ENCODE data around the gene FANCC. TPM values are rescaled to one million over a fixed set of nuclear protein-coding genes. Genes with fewer than 3 reads are reported as not detected.

Gene FANCC
- total and polyA plus RNA-seq, 2 experiments from 2014 or later: 11.9 to 14.0 TPM

GRCh38 chr9:95190413-95190812, 127.1 kb downstream of the FANCC start:
- H3K4me3 ChIP-seq: no peak overlapping the region
- H3K36me3 ChIP-seq: no peaks in the 10 kb centered on the region
- no peak for TF ChIP-seq CTCF (IDR thresholded peaks at IDR 0.05; ENCODE audit: low read depth, low read length)

DNA sequence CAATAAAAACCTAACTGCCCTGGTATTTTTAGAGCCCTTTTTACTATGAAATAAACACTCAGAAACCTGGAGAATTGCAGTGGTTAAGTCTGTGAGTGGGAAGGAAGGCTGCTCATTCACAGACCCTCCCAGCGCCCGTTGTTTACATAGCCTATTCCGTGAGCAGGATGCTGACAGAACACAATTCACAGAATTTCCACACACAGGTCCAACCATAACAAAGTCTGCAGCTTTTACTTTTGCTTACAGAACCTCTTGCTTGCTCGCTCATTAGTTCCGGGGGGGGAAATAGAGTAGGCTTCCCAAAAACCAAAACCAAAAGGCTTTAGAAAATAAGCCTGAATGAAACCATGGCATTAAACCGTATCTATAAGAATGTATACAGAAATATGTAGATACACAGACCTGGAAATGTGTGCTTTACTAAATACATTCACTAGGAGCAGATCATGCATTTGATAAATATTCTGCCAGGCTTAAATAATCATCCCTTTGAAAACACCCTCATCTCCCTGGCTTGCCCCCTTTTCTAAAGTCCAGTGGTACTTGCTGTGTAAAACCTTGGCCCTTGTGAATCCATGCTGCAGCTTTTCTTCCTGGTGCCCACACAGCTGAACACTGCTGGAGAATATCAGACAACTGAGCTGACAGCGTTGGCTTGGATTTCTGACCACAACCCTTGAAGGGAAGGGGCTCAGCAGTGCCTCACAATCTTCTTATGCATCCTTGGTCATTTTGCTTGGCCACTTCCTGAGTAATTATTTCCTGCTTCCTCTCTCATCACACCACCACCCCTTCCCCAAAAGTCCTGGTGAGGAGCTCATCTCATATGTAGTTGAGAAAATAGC, 128.0 kb downstream of the FANCC start:
- no peak for TF ChIP-seq CTCF (IDR thresholded peaks at IDR 0.05; ENCODE audit: low read depth, low read length)
- Histone ChIP-seq H3K27me3 (no peaks in the 10 kb centered on the region), H3K27ac (no peak overlapping the region), H3K9me3 (ENCODE audit: low read depth) (no peaks in the 10 kb centered on the region), H3K4me3 (no peak overlapping the region), H3K4me1 (ENCODE audit: low read depth) (peaks cover 6% of the 10 kb centered on the region), H3K36me3 (no peaks in the 10 kb centered on the region)
- DNase-seq (ENCODE audit: low read depth in 1 of 2, low spot score in 1 of 2): peak in 1 of 2 donors; percentile 86

More at GRCh38 chr9:95190413-95190812, 127.1 kb downstream of the FANCC start:
- DNase-seq (ENCODE audit: low read depth in 1 of 2, low spot score in 1 of 2): no peak
- Histone ChIP-seq H3K9me3 (ENCODE audit: low read depth) (no peaks in the 10 kb centered on the region), H3K4me1 (ENCODE audit: low read depth) (peaks cover 6% of the 10 kb centered on the region), H3K27ac (no peak overlapping the region), H3K27me3 (no peaks in the 10 kb centered on the region)

DNA sequence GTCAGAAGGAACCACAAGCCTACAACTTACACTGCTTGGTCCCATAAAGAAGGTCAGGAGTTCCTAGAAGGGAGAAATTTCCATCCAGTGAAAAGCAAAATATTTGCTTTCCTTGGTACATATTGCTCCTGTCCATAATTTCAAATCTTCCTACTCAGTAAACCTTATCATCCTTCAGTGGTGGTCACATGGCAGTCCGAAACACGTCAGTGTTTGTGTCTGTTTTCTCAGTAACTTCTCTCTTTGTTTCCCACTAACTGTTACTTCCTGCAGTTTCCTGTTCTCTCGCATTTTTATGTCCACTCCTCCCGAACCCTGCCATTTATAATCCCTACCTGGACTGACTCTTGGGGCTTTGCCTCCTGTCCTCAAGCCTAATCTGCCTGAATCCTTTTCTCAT, 129.1 kb downstream of the FANCC start:
- H3K4me3 ChIP-seq: no peak overlapping the region
- H3K27ac ChIP-seq: no peak overlapping the region
- DNase-seq (ENCODE audit: low read depth in 1 of 2, low spot score in 1 of 2): peak in 1 of 2 donors; percentile 69
- H3K36me3 ChIP-seq: no peaks in the 10 kb centered on the region
- H3K4me1 ChIP-seq (ENCODE audit: low read depth): peaks cover 7% of the 10 kb centered on the region
- no peak for TF ChIP-seq CTCF (IDR thresholded peaks at IDR 0.05; ENCODE audit: low read depth, low read length)
- H3K27me3 ChIP-seq: no peaks in the 10 kb centered on the region
- H3K9me3 ChIP-seq (ENCODE audit: low read depth): no peaks in the 10 kb centered on the region

GRCh38 chr9:95185956-95186355, 131.6 kb downstream of the FANCC start:
- Histone ChIP-seq H3K9me3 (ENCODE audit: low read depth) (no peaks in the 10 kb centered on the region), H3K4me1 (ENCODE audit: low read depth) (peaks cover 9% of the 10 kb centered on the region), H3K27me3 (no peaks in the 10 kb centered on the region), H3K36me3 (no peaks in the 10 kb centered on the region), H3K4me3 (no peak overlapping the region), H3K27ac (no peak overlapping the region)
- no peak for TF ChIP-seq CTCF (IDR thresholded peaks at IDR 0.05; ENCODE audit: low read depth, low read length)
- DNase-seq (ENCODE audit: low read depth in 1 of 2, low spot score in 1 of 2): peak in 1 of 2 donors; percentile 52

GRCh38 chr9:95182854-95183563, 134.5 kb downstream of the FANCC start:
- peak; percentile 35 for TF ChIP-seq CTCF (IDR thresholded peaks at IDR 0.05; ENCODE audit: low read depth, low read length)
- DNase-seq (ENCODE audit: low read depth in 1 of 2, low spot score in 1 of 2): peak in 1 of 2 donors; percentile 73
- Histone ChIP-seq H3K4me1 (ENCODE audit: low read depth) (peaks cover 4% of the 10 kb centered on the region), H3K27me3 (no peaks in the 10 kb centered on the region), H3K27ac (no peak overlapping the region), H3K4me3 (no peak overlapping the region), H3K9me3 (ENCODE audit: low read depth) (no peaks in the 10 kb centered on the region), H3K36me3 (no peaks in the 10 kb centered on the region)
